Dedifferentiated amniotic fluid mesenchymal stem cell (primary cell): ENCODE data around the gene ERBB4.

Experiments used
- DNase-seq: peaks from one replicate; pipeline ENCODE4 v3.0.0-alpha.2; 2016; ENCODE audit errors: extremely low spot score

ERBB4 gene

GRCh38 chr2:212428681-212429478 lies 109.7 kb downstream of the ERBB4 start:
- DNase-seq, result no peak

- DNase-seq, result no peak
Measured at GRCh38 chr2:212427638-212428037, 111.0 kb downstream of the ERBB4 start.

GRCh38 chr2:212426637-212427412 lies 111.8 kb downstream of the ERBB4 start:
- no peak for DNase-seq

- DNase-seq, result no peak
Measured at GRCh38 chr2:212424082-212424481, 114.5 kb downstream of the ERBB4 start.

GRCh38 chr2:212423089-212423488 lies 115.5 kb downstream of the ERBB4 start:
- no peak for DNase-seq

GRCh38 chr2:212421556-212422334 lies 116.9 kb downstream of the ERBB4 start:
- DNase-seq, result no peak

- DNase-seq, result no peak
Measured at GRCh38 chr2:212416086-212416485, 122.5 kb downstream of the ERBB4 start.

GRCh38 chr2:212414767-212415211 lies 123.8 kb downstream of the ERBB4 start:
- DNase-seq, result peak; percentile 22

GRCh38 chr2:212409560-212409959 lies 129.0 kb downstream of the ERBB4 start:
- DNase-seq, result no peak

- no peak for DNase-seq
Measured at GRCh38 chr2:212408524-212408923, 130.1 kb downstream of the ERBB4 start.

- DNase-seq, result no peak
Measured at GRCh38 chr2:212406716-212407115, 131.9 kb downstream of the ERBB4 start.

- DNase-seq, result no peak
Measured at GRCh38 chr2:212402316-212402715, 136.3 kb downstream of the ERBB4 start.

- no peak for DNase-seq
Measured at GRCh38 chr2:212398316-212398715, 140.3 kb downstream of the ERBB4 start.

- DNase-seq, result no peak
Measured at GRCh38 chr2:212392544-212392943, 146.1 kb downstream of the ERBB4 start.

- DNase-seq, result peak; percentile 75
Measured at GRCh38 chr2:212392043-212392442, 146.6 kb downstream of the ERBB4 start.

- DNase-seq, result peak; percentile 62
Measured at GRCh38 chr2:212387146-212387545, 151.5 kb downstream of the ERBB4 start.

- no peak for DNase-seq
Measured at GRCh38 chr2:212385241-212385640, 153.4 kb downstream of the ERBB4 start.

- no peak for DNase-seq
Measured at GRCh38 chr2:212384027-212384426, 154.6 kb downstream of the ERBB4 start.

- DNase-seq, result no peak
Measured at GRCh38 chr2:212381428-212382102, 157.0 kb downstream of the ERBB4 start.

GRCh38 chr2:212379103-212379502 lies 159.5 kb downstream of the ERBB4 start:
- no peak for DNase-seq

- DNase-seq, result no peak
Measured at GRCh38 chr2:212367431-212367830, 171.2 kb downstream of the ERBB4 start.
